ENCODE data around the gene HSPA12B. TPM values are rescaled to one million over a fixed set of nuclear protein-coding genes. Genes with fewer than 3 reads are reported as not detected.
"Not testable (repeated sequence)": the region's sequence is repeated elsewhere in the genome, so short reads cannot be mapped to it uniquely, and the experiment has no call there.

The HSPA12B gene
- total RNA-seq, 1 donor from 2014 or later = 20.4 TPM

DNA sequence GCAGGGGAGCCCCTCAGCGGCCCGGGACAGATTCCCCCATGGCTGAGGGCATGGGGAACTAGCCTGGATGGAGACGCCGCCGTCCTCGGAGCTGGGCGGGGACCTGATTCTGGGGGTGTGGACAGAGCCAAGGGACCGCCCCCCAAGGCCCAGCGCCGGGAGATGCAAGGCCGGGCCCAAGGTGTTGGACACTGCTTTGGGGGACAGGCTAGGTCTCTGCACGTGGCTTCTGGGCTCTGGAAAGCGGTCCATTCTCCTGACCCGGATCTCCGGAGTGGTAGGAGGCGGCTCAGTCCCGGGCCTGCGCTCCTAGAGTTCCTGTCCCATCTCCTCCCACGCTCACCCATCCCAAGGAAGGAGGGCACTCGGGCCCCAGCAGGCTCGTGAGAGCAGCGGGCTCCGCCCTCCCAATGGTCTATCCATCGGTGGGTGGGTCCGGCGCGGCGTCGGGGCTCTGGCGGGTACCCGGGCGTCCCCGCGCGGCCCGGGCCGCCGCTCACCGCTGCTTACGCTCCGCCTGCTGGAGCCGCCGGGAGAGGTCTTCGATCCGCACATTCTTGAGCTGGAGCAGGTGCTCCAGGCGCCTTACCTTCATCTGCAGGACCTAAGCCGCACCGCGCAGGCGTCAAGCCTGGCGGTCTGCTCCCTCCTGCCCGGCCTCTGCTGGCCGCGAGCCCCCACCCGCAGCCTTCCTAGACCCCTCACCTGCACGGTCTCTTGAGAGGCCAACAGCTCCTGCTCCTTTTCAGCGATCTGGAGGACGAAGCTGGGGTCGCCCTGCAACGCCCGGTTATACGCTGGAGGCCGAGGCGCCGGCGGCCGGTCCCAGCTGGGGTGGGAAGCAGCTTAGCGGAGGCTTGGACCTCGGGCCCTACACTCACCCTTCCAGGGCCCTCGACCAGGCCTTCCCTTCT, 45.5 kb downstream of the HSPA12B start:
- ATAC-seq = peak; percentile 76
- intact Hi-C loops (cut with DNase I) = no loop called here
- peak; percentile 84 for DNase-seq (ENCODE audit: low spot score)

- ATAC-seq (no peak), DNase-seq (ENCODE audit: low spot score) (no peak)
- intact Hi-C loops (cut with DNase I) = no loop called here
These were observed 46.5 kb downstream of the HSPA12B start for GRCh38 chr20:3778976-3779375.

DNA sequence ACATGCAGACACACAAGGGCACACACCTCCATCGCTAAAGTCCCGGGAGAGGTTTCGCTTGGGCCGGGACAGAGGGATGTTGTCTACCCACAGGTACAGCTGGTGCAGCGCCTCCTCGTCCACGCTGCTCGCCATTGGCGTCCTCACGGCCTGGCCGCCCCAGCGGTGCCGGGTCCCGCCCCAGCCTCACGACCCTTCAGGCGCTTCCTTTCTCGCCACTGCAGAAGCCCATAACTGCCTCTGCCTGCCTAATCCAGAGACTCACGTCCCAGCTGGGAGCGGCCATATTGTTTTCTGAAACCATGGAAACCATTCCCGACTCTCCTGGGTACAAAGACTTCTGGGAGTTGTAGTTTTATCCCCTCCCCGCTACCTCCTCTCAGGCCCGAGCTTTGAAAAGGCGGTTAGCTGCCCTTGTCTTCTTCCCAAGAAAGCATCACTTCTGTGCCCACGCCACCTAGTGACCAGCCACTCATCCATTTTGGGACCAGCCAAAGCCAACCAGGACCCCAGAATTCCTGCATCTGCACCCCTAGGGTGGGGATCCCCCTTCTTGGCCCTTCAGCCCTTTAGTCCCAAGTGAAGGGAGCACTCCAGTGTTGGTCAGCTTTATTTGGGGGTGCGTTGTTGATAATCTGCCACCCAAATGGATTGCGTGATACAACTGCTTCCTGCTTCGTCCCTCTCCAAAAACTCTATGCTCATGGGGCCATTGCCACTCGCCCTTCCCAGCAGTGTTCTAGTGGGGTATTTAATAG, 48.8 kb downstream of the HSPA12B start, which contains the start of gene SPEF1:
Gene SPEF1 (minus strand): TSS at position 296 of the 758 bp plus-strand sequence. CDS start 161 bp downstream, at position 135.
- DNase-seq (ENCODE audit: low spot score) (peak; percentile 87), ATAC-seq (peak; percentile 88)
- intact Hi-C loops (cut with DNase I) = no loop called here

DNA sequence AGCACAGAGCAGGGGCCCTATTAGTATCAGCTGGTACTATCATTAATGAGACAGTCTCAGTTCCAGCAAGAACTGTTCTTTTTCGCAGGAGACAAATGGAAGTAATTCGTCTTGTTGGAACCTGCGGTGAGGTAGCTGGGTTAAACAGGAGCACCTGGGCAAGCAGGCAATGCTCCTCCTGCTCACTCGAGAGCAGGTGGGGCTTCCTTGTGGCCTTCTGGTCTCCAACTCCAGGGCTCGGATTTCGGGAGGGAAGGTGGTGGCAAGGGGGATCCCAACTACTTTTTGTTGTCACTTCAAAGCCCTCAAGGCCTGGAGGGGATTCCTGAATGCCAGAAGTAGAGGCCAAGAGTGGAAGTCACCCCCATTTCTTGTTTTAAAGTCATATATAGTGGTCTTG, 50.1 kb downstream of the HSPA12B start:
- no peak for ATAC-seq
- intact Hi-C loops (cut with DNase I) = no loop called here
- DNase-seq (ENCODE audit: low spot score) = no peak

DNA sequence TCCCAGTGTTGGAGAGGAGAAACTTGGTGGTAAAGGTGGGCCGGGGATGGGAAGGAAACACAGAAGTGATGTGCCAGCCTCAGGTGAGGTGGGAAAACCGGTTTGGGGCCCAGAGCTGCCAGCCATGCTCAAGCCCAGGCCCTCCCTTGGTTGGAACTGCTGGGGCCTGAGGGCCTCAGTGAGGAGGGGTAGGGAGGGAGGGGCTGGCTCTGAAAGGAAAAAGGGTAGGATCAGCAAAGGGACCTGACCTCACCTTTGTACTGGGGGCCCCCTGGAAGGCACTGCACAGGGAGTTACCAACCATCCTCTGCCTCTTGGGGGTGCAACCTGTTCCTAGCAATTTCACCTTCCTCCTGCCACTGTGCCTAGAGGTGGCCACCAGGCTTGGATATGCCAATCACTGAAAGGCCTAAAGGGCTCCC, 50.6 kb downstream of the HSPA12B start:
- intact Hi-C loops (cut with DNase I) = no loop called here
- no peak for DNase-seq (ENCODE audit: low spot score)
- no peak for ATAC-seq

DNA sequence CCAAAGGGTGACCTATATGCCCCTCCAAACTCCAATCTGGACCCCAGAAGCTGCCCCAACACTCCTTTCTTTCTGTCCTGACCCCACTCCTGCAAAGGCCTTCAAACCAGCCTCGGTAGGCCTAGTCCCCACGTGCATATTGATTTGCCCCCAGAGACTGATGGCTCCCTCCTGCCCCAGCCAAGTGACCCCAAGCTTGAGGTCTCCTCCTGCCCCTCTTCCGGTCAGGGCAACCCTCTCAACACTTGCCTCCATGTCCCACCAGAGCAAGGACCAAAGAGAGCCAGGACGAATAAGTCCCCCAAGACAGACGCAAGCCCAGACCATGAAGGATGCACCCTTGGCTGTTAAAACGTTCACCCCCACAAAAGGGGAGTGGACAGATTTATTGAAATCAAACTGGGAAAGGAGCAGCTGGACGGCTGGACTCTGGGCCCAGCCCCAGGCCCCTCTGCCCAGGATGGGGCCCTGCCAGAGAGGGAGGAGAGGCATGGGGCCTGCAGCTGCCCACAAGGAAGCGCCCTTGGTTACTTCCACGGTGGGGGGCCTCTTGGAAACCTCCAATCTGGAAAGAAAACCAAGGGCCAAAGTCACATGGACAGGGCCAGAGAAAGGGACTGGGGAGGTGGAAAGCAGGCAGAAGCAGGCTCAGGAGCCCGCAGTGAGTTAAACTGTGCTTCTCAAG, 51.2 kb downstream of the HSPA12B start:
- intact Hi-C loops (cut with DNase I) = no loop called here
- DNase-seq (ENCODE audit: low spot score) = no peak
- ATAC-seq = no peak

- no peak for ATAC-seq
- intact Hi-C loops (cut with DNase I) = no loop called here
- no peak for DNase-seq (ENCODE audit: low spot score)
These were observed 51.9 kb downstream of the HSPA12B start for GRCh38 chr20:3784216-3784853.

GRCh38 chr20:3784863-3785239, 52.4 kb downstream of the HSPA12B start:
- intact Hi-C loops (cut with DNase I) = no loop called here
- no peak for DNase-seq (ENCODE audit: low spot score)
- ATAC-seq = no peak

GRCh38 chr20:3785240-3786125, 53.0 kb downstream of the HSPA12B start:
- no peak for DNase-seq (ENCODE audit: low spot score)
- ATAC-seq = no peak

DNA sequence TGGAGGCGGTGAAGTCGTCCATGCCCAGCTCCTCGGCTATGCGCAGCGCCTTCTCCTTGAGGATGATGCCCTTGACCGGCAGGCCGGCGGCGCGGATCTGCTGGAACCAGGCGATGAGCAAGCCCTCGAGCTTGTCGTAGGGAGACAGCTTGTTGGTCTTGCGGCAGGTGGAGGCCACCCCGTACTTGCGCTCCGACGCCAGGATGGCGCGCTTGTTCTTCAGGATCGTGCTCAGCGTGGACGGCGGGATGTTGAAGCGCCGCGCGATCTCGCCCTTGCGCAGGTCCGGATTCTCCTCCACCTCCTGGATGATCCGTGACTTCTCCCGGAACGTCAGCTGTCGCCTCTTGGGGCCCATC, 53.6 kb downstream of the HSPA12B start:
- ATAC-seq (peak; percentile 13), DNase-seq (ENCODE audit: low spot score) (no peak)
- intact Hi-C loops (cut with DNase I) = loop anchor here (2.0 kb wide), 1 partner anchor 35 kb away; the partner anchor contains the start of gene AP5S1

More at GRCh38 chr20:3785240-3786125, 53.0 kb downstream of the HSPA12B start:
- intact Hi-C loops (cut with DNase I) = loop anchor here (2.0 kb wide), 1 partner anchor 35 kb away; the partner anchor contains the start of gene AP5S1

- ATAC-seq (peak; percentile 88), DNase-seq (ENCODE audit: low spot score) (peak; percentile 94)
- intact Hi-C loops (cut with DNase I) = loop anchor here (2.0 kb wide), 1 partner anchor 34 kb away; the partner anchor contains the start of gene AP5S1
These were observed 54.3 kb downstream of the HSPA12B start, which contains the start of gene CENPB for GRCh38 chr20:3786665-3787323. CENPB (minus strand) TSS chr20:3786740; CDS start chr20:3786483, 257 bp downstream.

GRCh38 chr20:3787324-3788014, 55.0 kb downstream of the HSPA12B start:
- intact Hi-C loops (cut with DNase I) = loop anchor here (2.0 kb wide), 1 partner anchor 33 kb away; the partner anchor contains the start of gene AP5S1
- ATAC-seq (no peak), DNase-seq (ENCODE audit: low spot score) (no peak)

- no peak for DNase-seq (ENCODE audit: low spot score)
- no peak for ATAC-seq
- intact Hi-C loops (cut with DNase I) = no loop called here
These were observed 56.2 kb downstream of the HSPA12B start for GRCh38 chr20:3788685-3789155.

GRCh38 chr20:3789201-3789600, 56.7 kb downstream of the HSPA12B start:
- ATAC-seq; DNase-seq (ENCODE audit: low spot score); intact Hi-C loops (cut with DNase I): not testable (repeated sequence)

DNA sequence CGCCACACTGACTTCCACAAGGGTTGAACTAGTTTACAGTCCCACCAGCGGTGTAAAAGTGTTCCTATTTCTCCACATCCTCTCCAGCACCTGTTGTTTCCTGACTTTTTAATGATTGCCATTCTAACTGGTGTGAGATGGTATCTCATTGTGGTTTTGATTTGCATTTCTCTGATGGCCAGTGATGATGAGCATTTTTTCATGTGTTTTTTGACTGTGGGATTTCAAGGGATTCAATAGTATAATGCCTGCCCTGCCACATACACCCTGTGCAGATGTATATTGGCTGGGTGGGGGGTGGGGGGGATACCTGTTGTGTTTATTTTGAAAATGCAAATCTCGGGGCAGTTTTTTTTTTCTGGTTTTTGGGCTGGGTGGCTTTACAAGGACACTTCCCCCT, 61.7 kb downstream of the HSPA12B start:
- ATAC-seq; intact Hi-C loops (cut with DNase I); DNase-seq (ENCODE audit: low spot score): not testable (repeated sequence)

GRCh38 chr20:3794701-3795420, 62.4 kb downstream of the HSPA12B start:
- ATAC-seq (no peak), DNase-seq (ENCODE audit: low spot score) (no peak)
- intact Hi-C loops (cut with DNase I) = no loop called here
